HG02938 (cell line): Measurements from ENCODE around the gene ZNF554.
A peak's percentile ranks its signal among the peaks of the same experiment; 100 is the strongest.

Experiments used
- ATAC-seq: cut with Tn5 transposase; IDR thresholded peaks from one replicate; pipeline ENCODE4 v1.9.1; 2021; ENCODE audit warnings: mild to moderate bottlenecking, moderate library complexity; ENCODE audit not compliant: unreplicated experiment

Gene ZNF554

DNA sequence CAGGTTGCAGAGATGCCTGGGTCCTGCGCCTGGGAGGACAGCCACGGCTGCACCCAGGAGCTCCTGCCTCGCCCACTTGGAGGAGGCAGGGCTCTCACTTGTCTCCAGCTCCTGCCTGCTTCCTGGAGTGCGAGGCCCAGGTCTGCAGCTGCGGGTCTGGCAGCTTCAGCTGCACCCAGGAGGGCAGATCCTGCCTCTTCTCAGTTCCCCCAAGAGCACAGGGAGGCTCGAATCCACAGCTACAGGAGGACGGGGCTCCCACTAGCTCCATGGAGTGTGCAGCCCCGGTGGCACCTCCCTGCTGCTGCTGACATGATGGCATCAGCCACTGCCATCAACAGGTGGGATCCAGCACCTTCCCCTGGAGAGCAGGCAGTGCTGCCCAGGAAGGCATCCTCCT lies 4.5 kb downstream of the ZNF554 start:
- no peak for ATAC-seq

- ATAC-seq, result no peak
Observed at GRCh38 chr19:2827022-2827421, 7.4 kb downstream of the ZNF554 start.

DNA sequence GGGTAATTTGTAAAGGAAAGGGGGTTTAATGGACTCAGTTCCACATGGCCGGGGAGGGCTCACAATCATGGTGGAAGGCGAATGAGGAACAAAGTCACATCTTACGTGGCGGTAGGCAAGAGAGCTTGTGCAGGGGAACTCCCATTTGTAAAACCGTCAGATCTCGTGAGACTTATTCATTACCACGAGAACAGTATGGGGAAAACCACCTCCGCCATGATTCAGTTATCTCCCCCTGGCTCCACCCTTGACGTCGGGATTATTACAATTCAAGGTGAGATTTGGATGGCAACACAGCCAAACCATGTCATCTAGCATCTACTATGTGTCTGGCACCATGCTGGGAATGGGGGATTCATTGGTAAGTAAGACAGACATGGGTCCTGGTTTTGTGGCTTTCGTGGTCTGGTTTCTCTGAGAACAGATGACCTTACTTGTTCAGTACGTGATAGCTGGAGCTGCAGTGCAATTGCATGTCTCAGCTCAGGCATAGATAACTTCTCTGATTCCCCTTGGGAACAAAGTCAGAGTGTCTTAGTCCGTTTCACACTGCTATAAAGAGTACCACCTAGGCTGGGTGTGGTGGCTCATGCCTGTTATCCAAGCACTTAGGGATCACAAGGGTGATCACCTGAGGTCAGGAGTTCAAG lies 8.3 kb downstream of the ZNF554 start:
- no peak for ATAC-seq

DNA sequence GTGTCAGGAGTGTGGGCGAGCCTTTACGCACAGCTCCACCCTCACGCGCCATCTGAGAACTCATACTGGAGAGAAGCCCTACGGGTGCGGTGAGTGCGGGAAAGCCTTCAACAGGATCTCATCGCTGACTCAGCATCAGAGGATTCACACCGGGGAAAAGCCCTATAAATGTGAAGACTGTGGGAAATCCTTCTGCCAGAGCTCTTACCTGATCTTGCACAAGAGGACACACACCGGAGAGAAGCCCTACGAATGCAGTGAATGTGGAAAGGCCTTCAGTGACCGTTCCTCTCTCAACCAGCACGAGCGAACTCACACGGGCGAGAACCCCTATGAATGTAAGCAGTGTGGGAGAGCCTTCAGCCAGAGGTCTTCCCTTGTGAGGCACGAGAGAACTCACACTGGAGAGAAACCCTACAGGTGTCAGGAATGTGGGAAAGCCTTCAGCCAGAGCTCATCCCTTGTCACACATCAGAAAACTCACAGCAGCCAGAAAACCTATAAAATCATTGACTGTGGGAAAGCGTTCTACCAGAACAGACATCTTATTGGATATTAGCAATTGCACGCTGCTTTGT lies 14.7 kb downstream of the ZNF554 start:
- no peak for ATAC-seq

- ATAC-seq, result no peak
Observed at GRCh38 chr19:2837430-2837829, 17.8 kb downstream of the ZNF554 start.

DNA sequence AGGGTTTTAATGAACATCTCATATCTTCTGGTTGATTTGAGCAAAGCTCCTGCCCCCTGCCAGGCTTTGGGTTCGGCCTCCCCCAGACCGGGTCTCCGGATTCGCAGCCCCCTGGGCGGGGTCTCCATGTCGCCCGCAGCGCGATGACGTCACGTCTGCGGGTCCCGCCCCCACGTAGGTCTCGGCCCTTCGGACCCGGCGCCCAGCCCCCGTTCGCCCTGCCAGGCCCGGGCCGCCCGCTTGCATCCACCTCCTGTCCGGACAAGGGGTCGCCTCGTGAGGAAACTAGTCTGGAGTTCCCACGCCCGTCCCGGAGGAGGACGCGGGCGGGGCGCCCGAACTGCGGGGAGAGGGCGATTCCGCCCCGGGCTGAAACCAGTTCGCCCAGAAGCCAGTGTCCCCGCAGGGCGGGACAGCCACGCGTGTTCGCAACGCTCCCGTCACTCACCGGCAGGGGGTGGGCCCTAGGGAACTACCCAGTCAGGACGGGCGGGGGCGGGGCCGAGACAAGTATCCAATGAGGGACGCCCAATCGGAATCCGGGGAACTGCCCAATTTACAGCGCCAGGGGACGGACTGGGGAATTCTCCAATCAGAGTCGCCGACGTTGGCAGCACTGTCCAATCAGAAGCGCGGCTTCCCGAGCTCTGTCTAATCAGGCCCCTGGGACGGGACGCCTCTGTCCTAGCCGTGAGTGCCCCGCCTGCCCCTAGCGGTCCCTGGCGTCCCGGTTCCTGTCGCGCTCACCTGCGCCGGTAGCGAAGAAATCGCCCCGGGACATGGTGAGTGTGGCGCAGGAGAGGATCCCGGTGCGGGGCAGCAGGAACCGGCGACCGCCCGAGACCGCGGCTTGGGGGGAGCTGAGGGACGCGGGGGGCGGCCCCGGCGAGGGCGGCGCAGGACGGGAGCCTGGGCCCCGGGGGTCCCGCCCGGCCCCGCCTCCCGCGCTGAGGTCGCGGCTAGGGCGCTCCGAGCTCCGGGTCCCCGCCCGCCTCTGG lies 21.4 kb downstream of the ZNF554 start, which contains the start of gene ZNF555:
Gene ZNF555, plus strand, starts transcription at position 682 of the 998 bp plus-strand sequence. Its CDS starts 98 bp downstream, at position 780.
- peak; percentile 94 for ATAC-seq

GRCh38 chr19:2841855-2842574 lies 22.3 kb downstream of the ZNF554 start:
- no peak for ATAC-seq

GRCh38 chr19:2845107-2845506 lies 25.4 kb downstream of the ZNF554 start:
- ATAC-seq, result no peak

DNA sequence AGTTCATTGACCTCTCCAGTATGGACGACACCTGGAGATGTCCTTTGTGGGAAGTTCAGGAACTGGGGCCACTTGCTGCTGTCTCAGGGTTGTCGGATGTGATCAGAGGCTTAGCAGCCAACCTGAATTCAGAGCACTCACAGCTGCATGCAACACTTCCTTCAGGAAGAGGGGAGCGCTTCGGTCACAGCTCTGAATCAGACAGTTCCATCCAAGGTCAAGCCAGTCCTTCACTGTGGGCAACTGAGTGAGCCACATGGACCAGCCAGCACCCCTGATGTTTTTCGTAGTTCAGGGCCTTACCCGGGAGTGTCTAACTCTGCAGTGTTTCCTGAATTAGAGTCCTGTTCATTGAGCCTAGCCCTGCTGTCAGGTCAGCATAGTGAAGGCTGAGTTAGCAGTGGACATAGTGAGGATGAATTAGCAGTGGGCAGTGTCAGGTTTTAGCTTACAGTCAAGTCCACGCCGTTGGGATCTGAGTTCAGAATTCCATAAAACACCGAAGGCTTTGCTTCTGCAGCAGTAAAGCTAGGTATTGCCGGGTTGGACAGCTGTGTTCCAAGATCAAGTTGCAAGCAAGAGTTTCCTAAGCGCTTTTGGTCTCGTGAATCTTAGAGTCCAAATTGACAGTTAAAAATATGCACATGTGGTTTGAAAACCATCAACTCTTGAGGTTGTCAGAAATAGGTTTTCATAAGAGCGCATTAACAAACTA lies 26.7 kb downstream of the ZNF554 start:
- ATAC-seq, result no peak

GRCh38 chr19:2847507-2847906 lies 27.8 kb downstream of the ZNF554 start:
- no peak for ATAC-seq

- ATAC-seq, result no peak
Observed at GRCh38 chr19:2848616-2849015, 28.9 kb downstream of the ZNF554 start.

- ATAC-seq, result no peak
Observed at GRCh38 chr19:2850256-2850925, 30.7 kb downstream of the ZNF554 start.

DNA sequence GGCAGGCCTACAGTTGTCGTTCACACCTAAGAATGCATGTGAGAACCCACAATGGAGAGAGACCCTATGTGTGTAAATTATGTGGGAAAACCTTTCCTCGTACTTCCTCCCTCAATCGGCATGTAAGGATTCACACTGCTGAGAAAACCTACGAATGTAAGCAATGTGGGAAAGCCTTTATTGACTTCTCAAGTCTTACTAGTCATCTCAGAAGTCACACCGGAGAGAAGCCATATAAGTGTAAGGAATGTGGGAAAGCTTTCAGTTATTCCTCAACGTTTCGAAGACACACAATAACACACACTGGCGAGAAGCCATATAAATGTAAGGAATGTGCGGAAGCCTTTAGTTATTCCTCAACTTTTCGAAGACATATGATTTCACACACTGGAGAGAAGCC lies 32.9 kb downstream of the ZNF554 start:
- no peak for ATAC-seq

GRCh38 chr19:2853015-2853606 lies 33.4 kb downstream of the ZNF554 start:
- no peak for ATAC-seq

- no peak for ATAC-seq
Observed at GRCh38 chr19:2854849-2855248, 35.2 kb downstream of the ZNF554 start.

- ATAC-seq, result no peak
Observed at GRCh38 chr19:2856457-2857050, 36.9 kb downstream of the ZNF554 start.

GRCh38 chr19:2858864-2859263 lies 39.2 kb downstream of the ZNF554 start:
- ATAC-seq, result no peak

GRCh38 chr19:2863816-2864215 lies 44.1 kb downstream of the ZNF554 start:
- ATAC-seq, result no peak
